BLaER1 treated with 17β-estradiol and CSF1 and Interleukin-3, amounts not matched to agents 10 nM and 100 nM (cell line): ENCODE results near the gene UBE2E3.

Source experiments
- H3K27ac ChIP-seq, 11 experiments: shearing (Covaris generic); formaldehyde crosslinking; 2 replicates each; pipeline ENCODE4 v1.8.1; 2022
- H3K27me3 ChIP-seq, 11 experiments: shearing (Covaris generic); formaldehyde crosslinking; 2 replicates each; pipeline ENCODE4 v1.8.1; 2022
- H3K36me3 ChIP-seq, 11 experiments: shearing (Covaris generic); formaldehyde crosslinking; 2 replicates each; pipeline ENCODE4 v1.8.1; 2022
- H3K4me1 ChIP-seq, 10 experiments: shearing (Covaris generic); formaldehyde crosslinking; 2 replicates each; pipeline ENCODE4 v1.8.1; 2022
- H3K4me2 ChIP-seq, 11 experiments: shearing (Covaris generic); formaldehyde crosslinking; 2 replicates each; pipeline ENCODE4 v1.8.1; 2022
- H3K4me3 ChIP-seq, 10 experiments: shearing (Covaris generic); formaldehyde crosslinking; 2 replicates each; pipeline ENCODE4 v1.8.1; 2022
- H3K9ac ChIP-seq, 11 experiments: shearing (Covaris generic); formaldehyde crosslinking; 2 replicates each; pipeline ENCODE4 v1.8.1; 2022
- H3K9me3 ChIP-seq, 11 experiments: shearing (Covaris generic); formaldehyde crosslinking; replicated peaks in 1 of 11; 2 replicates each; pipeline ENCODE4 v1.8.1; 2022
- H4K20me1 ChIP-seq, 11 experiments: shearing (Covaris generic); formaldehyde crosslinking; 2 replicates each; pipeline ENCODE4 v1.8.1; 2022
- Cebpa-rat ChIP-seq, 11 experiments: shearing (Covaris generic); IDR thresholded peaks; 2 replicates each; pipeline ENCODE4 v1.8.1; 2022

UBE2E3 gene

DNA sequence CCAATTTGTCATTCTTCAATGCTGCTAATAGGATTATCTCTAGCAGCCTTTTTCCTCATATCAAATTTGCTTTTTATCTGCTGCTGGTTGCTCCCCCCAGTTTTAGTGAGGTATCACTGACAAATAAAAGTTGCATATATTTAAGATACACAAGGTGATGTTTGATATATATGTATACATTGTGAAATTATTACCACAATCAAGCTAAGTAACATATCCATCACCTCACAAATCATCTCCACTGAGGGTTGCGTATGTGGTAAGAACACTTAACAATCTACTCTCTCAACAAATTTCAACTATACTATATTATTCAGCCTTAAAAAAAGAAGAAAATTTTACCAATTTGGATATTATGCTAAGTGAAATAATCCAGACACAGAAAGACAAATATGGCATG is 30.5 kb upstream of the UBE2E3 start:
- no peaks in the 10 kb centered on the region for H3K4me1 ChIP-seq
- H3K27me3 ChIP-seq, result no peaks in the 10 kb centered on the region
- H3K9me3 ChIP-seq, result no peaks in the 10 kb centered on the region
- H3K4me2 ChIP-seq, result no peak overlapping the region
- no peak overlapping the region for H3K9ac ChIP-seq
- no peaks in the 10 kb centered on the region for H4K20me1 ChIP-seq
- H3K4me3 ChIP-seq, result no peak overlapping the region
- no peak overlapping the region for H3K27ac ChIP-seq
- H3K36me3 ChIP-seq, result no peaks in the 10 kb centered on the region
- no peak for TF ChIP-seq Cebpa-rat (IDR thresholded peaks at IDR 0.05)

DNA sequence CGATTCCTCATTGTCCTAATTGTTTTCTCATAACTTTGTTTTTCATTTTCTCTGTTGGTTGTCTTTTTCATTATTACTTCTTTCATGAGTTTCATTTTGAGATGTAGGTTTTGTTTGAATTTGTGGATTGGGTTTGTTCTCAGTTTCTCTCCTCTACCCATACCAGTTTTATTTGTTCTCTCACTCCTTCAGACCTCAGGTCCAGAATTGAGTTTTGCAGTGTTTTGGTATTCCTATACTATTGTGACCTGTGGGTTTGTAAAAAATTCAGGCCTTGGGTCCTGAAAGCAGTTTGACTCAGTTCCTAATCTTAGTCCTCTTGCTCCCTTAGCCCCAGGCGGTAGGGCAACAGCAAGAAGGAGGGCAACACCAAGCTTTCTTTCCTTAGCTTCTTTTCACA is 28.3 kb upstream of the UBE2E3 start:
- H3K4me3 ChIP-seq, result no peak overlapping the region
- no peaks in the 10 kb centered on the region for H3K9me3 ChIP-seq
- no peak overlapping the region for H3K27ac ChIP-seq
- H3K4me2 ChIP-seq, result no peak overlapping the region
- no peak overlapping the region for H3K9ac ChIP-seq
- no peak for TF ChIP-seq Cebpa-rat (IDR thresholded peaks at IDR 0.05)
- H3K27me3 ChIP-seq, result no peaks in the 10 kb centered on the region
- H3K4me1 ChIP-seq, result no peaks in the 10 kb centered on the region
- no peaks in the 10 kb centered on the region for H4K20me1 ChIP-seq
- no peaks in the 10 kb centered on the region for H3K36me3 ChIP-seq

DNA sequence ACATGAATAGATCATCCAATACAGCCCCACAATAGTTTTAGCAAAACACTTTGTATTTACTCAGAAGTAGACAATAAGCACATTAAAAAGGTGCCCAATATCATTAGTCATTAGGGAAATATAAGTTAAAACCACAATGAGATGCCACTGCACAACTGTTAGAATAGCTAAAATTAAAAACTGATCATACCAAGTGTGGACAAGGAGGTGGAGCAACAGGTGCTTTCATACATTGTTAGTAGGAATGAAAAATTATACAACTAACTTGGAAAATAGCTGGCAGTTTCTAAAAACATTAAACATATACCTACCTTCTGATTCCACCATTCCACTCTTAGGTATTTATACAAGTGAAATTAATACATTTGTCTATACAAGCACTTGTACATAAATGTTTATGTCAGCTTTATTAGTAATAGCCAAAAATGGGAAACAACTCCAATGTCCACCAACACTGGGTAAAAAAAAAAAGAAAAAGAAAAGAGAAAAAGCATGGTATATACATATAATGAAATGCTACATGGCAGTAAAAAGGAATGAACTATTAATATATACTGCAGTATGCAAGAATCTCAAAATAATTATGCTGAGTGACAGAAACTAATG is 27.6 kb upstream of the UBE2E3 start:
- Histone ChIP-seq H3K4me3 (no peak overlapping the region), H3K27ac (no peak overlapping the region), H3K27me3 (no peaks in the 10 kb centered on the region), H3K4me1 (0 out of 20 replicates have a peak, but pooled peaks cover 0 to 2% (median 0%) of the 10 kb centered on the region in 10 experiments), H4K20me1 (no peaks in the 10 kb centered on the region), H3K9me3 (no peaks in the 10 kb centered on the region), H3K9ac (no peak overlapping the region), H3K4me2 (no peak overlapping the region), H3K36me3 (no peaks in the 10 kb centered on the region)
- no peak for TF ChIP-seq Cebpa-rat (IDR thresholded peaks at IDR 0.05)

DNA sequence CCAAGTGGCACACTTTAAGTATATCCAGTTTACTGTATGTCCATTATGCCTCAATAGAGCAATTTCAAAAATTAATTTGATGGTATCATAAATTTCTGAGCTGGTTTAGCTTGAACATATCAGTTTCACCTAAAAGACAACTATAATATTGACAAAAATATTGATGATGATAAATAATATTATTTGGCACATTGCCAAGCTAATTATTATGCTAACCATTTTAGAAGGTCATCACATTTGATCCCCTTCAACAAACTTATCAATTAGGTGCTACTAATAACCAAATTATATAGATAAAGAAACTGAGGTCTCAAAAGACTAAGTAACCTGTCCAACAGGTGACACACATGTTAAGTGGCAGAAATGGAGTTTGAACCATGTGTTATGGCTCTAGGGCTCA is 26.9 kb upstream of the UBE2E3 start:
- H3K27me3 ChIP-seq, result no peaks in the 10 kb centered on the region
- H3K4me3 ChIP-seq, result no peak overlapping the region
- H3K4me1 ChIP-seq, result 0 out of 20 replicates have a peak, but pooled peaks cover 0 to 8% (median 0%) of the 10 kb centered on the region in 10 experiments
- no peak overlapping the region for H3K4me2 ChIP-seq
- no peak overlapping the region for H3K27ac ChIP-seq
- no peak for TF ChIP-seq Cebpa-rat (IDR thresholded peaks at IDR 0.05)
- H4K20me1 ChIP-seq, result no peaks in the 10 kb centered on the region
- H3K36me3 ChIP-seq, result no peaks in the 10 kb centered on the region
- H3K9ac ChIP-seq, result no peak overlapping the region
- H3K9me3 ChIP-seq, result no peaks in the 10 kb centered on the region

DNA sequence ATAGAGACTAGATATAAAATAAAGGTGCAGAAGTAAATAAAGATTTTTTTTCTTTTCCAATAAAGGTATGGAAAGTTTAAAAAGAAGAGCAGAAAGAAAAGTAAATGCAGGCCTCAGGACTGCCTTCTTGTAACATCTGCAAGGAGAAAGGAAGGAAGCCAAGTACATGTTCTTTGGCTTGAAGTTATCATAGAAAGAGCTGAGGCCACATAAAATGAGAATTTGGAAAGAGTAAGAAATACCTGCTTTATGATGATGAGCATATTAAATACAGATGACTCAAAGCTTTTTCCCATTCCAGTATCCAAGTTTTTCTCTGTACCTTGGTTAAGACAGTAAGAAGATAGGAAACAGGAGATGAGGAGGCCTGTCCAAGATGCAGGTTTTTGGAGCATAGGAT is 25.3 kb upstream of the UBE2E3 start:
- Histone ChIP-seq H3K27me3 (no peaks in the 10 kb centered on the region), H3K9me3 (no peaks in the 10 kb centered on the region), H4K20me1 (no peaks in the 10 kb centered on the region), H3K4me1 (peaks cover 0 to 16% (median 0%) of the 10 kb centered on the region in 10 experiments; a peak in 2 of 20 replicates), H3K9ac (no peak overlapping the region), H3K4me3 (no peak overlapping the region), H3K4me2 (no peak overlapping the region), H3K27ac (no peak overlapping the region), H3K36me3 (no peaks in the 10 kb centered on the region)
- TF ChIP-seq Cebpa-rat (IDR thresholded peaks at IDR 0.05), result no peak

DNA sequence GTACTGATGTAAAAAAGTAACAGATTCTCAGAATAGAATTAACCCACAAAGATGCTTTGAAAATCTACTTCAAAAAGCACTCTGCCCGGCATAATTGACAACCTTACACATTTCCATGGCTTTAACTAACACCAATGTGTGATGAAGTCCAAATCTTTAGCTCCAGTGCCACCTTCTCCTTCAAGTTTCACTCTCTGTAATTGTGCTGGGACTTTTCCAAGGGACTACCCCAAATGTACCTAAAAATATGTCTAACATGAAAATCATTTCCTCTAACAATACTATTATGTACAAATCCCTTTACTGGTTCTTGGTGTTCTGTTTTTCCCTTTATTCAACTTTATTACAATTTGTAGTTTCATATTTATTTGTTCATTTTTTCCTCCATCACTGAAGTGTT is 20.6 kb upstream of the UBE2E3 start:
- Histone ChIP-seq H3K27me3 (no peaks in the 10 kb centered on the region), H3K9me3 (no peaks in the 10 kb centered on the region), H3K4me1 (peaks cover 0 to 19% (median 0%) of the 10 kb centered on the region in 10 experiments; a peak in 2 of 20 replicates), H3K9ac (no peak overlapping the region), H3K4me3 (no peak overlapping the region), H3K36me3 (no peaks in the 10 kb centered on the region), H3K4me2 (peak overlapping the region in 1 of 11 experiments; percentile 11; a peak in 1 of 22 replicates), H3K27ac (no peak overlapping the region), H4K20me1 (no peaks in the 10 kb centered on the region)
- TF ChIP-seq Cebpa-rat (IDR thresholded peaks at IDR 0.05), result no peak

DNA sequence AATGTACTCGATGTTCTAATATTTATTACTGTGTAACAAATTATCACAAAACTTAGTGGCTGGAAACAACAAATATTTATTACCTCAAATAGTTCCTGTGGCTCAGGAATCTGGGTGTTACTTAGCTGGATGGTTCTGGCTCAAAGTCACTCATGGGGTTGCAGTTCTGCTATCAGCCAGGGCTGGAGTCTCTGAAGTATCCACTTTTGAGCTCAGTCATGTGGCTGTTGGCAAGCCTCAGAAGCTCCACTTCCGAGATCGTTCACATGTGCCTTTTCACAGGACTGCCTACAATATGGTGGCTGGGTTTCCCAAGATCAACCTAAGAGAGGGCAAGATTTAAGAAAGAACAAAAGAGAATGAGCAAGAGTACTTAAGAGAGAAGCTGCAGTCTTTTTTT is 19.4 kb upstream of the UBE2E3 start:
- TF ChIP-seq Cebpa-rat (IDR thresholded peaks at IDR 0.05), result no peak
- Histone ChIP-seq H3K27ac (no peak overlapping the region), H3K9me3 (no peaks in the 10 kb centered on the region), H3K4me1 (peaks cover 0 to 19% (median 0%) of the 10 kb centered on the region in 10 experiments; a peak in 2 of 20 replicates), H3K4me2 (no peak overlapping the region), H3K9ac (no peak overlapping the region), H3K27me3 (no peaks in the 10 kb centered on the region), H4K20me1 (no peaks in the 10 kb centered on the region), H3K36me3 (no peaks in the 10 kb centered on the region), H3K4me3 (no peak overlapping the region)

DNA sequence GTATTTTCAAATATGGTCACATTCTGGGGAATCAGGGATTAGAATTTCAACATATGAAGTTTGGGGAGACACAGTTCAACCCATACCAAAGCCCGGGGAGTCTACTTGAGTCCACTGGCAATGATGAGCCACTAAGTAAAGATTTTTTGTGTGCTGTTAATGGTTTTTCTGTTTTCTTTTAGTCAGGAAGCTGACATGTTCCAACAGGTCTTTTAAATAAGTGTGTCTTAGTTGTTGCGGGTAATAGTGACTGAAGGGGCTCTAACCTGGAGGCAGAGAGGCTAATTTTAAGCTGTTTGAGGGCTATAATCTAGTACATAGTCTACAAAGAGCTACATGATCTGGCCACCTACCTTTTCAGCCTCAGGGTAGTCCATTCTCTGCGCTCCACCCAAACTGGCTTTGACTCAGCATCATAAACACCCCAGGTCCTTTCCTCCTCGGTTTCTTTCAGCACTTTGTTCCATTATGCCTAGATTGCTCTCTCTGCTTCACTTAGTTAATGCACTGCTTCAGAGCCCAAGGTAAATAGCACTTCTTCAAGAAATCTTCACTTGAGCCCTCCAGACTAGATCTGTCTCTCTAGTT is 17.6 kb upstream of the UBE2E3 start:
- TF ChIP-seq Cebpa-rat (IDR thresholded peaks at IDR 0.05), result no peak
- Histone ChIP-seq H3K4me3 (no peak overlapping the region), H3K4me1 (peaks cover 0 to 17% (median 0%) of the 10 kb centered on the region in 10 experiments; a peak in 2 of 20 replicates), H4K20me1 (no peaks in the 10 kb centered on the region), H3K27ac (no peak overlapping the region), H3K36me3 (no peaks in the 10 kb centered on the region), H3K27me3 (no peaks in the 10 kb centered on the region), H3K4me2 (no peak overlapping the region), H3K9ac (no peak overlapping the region), H3K9me3 (no peaks in the 10 kb centered on the region)

DNA sequence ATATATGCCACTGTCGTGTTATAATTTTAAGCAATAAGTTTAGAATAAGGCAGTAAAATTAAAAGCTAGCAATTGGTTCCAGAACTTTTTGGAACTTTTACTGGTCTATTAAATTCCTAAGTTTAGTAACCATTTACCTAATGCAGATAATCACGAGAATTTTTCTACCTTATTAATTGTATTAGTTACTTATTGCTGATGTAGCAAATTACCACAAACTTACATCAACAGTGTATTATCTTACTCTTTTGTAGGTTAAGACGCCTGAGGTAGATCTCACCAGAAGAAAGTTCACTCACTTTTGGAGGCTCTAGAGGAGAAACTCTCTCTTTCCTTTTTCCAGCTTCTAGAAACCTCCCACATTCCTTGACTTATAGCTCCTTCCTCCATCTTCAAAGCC is 14.0 kb upstream of the UBE2E3 start:
- Histone ChIP-seq H4K20me1 (no peaks in the 10 kb centered on the region), H3K9ac (no peak overlapping the region), H3K27ac (no peak overlapping the region), H3K27me3 (no peaks in the 10 kb centered on the region), H3K4me1 (no peaks in the 10 kb centered on the region), H3K4me3 (no peak overlapping the region), H3K4me2 (no peak overlapping the region), H3K36me3 (no peaks in the 10 kb centered on the region), H3K9me3 (no peaks in the 10 kb centered on the region)
- TF ChIP-seq Cebpa-rat (IDR thresholded peaks at IDR 0.05), result no peak

DNA sequence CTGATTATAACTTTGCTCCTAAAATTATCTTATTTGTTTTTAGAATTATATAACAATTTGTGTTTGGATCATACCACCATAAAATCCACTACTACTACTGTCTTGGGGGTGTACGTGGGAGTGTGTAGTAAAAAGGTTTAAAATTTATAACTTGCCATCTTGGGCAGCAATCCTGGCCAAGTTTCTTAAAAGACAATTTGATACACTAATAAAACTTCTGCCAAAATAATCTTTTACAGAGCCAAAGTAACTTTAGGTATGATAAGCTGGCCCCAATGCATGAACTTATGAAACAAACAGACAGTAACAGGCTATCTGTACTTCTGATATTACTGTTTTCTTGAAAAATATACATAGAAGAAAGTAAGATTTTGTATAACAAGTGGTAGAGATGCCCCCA is 11.3 kb upstream of the UBE2E3 start:
- no peaks in the 10 kb centered on the region for H3K4me1 ChIP-seq
- no peak overlapping the region for H3K9ac ChIP-seq
- no peak overlapping the region for H3K4me2 ChIP-seq
- H3K36me3 ChIP-seq, result no peaks in the 10 kb centered on the region
- no peak overlapping the region for H3K4me3 ChIP-seq
- TF ChIP-seq Cebpa-rat (IDR thresholded peaks at IDR 0.05), result no peak
- no peaks in the 10 kb centered on the region for H3K27me3 ChIP-seq
- H3K27ac ChIP-seq, result no peak overlapping the region
- no peaks in the 10 kb centered on the region for H4K20me1 ChIP-seq
- no peaks in the 10 kb centered on the region for H3K9me3 ChIP-seq
